GM18867 (cell line): ENCODE measurements around the gene SIX2.

Experiments used
- ATAC-seq: cut with Tn5 transposase; IDR thresholded peaks from one replicate; pipeline ENCODE4 v1.9.1; 2021; ENCODE audit warnings: mild to moderate bottlenecking, moderate library complexity; ENCODE audit not compliant: unreplicated experiment

The SIX2 gene

GRCh38 chr2:45003579-45004551 lies 5.4 kb downstream of the SIX2 start:
- no peak for ATAC-seq

- ATAC-seq = no peak
These were observed 6.6 kb downstream of the SIX2 start for GRCh38 chr2:45002686-45003085.

GRCh38 chr2:45001869-45002385 lies 7.3 kb downstream of the SIX2 start:
- ATAC-seq = no peak

DNA sequence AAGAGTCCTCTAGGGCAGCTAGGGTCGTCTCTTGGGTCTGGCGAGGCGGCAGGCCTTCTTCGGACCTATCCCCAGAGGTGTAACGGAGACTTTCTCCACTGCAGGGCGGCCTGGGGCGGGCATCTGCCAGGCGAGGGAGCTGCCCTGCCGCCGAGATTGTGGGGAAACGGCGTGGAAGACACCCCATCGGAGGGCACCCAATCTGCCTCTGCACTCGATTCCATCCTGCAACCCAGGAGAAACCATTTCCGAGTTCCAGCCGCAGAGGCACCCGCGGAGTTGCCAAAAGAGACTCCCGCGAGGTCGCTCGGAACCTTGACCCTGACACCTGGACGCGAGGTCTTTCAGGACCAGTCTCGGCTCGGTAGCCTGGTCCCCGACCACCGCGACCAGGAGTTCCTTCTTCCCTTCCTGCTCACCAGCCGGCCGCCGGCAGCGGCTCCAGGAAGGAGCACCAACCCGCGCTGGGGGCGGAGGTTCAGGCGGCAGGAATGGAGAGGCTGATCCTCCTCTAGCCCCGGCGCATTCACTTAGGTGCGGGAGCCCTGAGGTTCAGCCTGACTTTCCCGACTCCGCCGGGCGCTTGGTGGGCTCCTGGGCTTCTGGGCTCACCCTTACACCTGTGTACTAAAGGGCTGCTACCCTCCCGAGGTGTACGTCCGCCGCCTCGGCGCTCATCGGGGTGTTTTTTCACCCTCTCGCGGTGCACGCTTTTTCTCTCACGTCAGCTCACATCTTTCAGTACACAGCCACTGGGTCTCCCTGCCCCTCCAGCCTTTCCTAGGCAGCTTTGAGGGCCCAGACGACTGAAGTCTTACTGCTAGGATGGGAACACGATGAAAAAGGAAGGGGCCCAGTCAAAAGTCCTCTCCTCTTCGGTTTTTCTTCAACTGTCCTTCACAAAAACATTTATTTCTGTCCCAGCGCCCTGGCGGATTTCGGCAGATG lies 8.1 kb downstream of the SIX2 start:
- no peak for ATAC-seq

GRCh38 chr2:45000341-45000901 lies 8.8 kb downstream of the SIX2 start:
- ATAC-seq = no peak

DNA sequence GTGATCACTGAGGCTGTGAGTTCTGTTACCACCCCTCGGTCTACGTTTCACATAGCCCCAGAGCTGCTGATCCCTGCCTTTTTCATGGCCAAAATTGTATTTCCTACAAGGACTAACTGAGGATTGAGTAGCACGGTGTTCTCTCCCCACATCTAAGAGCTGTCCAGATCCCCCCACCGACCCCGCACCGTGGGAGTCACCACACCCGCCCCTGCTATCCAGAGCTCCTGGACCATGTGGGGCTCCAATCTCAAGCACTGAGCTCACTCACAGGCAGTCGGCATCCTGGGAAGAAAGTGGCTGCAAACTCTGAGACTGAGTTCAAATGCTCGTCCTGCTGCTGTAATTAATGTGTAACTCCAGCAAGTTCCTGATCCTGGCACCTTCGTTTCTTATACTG lies 9.7 kb downstream of the SIX2 start:
- no peak for ATAC-seq

GRCh38 chr2:44997963-44998362 lies 11.3 kb downstream of the SIX2 start:
- ATAC-seq = no peak

DNA sequence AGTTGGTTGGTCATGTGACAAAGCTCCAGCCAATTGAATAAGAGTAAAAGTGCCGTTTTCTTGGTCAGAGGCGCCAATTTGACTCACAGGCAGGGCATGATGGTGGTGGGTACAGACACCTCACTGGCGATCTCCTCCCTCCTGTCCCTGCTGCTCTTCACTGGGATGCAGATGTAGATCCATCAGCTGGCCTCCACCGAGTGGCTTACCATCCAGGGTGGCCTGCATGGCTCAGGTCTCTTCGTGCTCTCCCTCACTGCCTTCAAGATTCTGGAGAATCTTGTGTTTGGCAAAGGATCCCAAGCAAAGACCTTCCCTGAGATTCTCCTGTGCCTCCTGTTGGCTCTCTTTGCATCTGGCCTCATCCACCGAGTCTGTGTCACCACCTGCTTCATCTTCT lies 12.9 kb downstream of the SIX2 start:
- ATAC-seq = no peak

GRCh38 chr2:44994377-44994776 lies 14.9 kb downstream of the SIX2 start:
- ATAC-seq = no peak

DNA sequence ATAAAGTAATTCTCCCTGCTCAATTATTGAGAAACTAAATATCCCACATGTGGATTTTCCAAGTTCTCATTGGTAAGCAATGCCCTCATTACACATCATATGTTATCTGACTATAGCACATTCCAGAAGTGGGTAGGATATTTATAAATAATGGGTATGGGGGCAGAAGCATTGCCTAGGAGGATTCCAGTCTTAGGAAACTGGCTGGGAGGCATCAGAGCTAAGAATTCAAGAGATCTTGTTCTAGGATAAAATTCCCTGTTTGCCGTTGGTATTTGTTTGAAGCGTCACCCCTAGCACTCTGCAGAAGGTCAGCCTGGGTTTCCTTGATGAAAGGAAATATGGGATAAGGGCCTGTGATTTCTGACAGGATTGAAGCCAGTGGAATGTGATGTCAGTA lies 20.1 kb downstream of the SIX2 start:
- no peak for ATAC-seq

- ATAC-seq = no peak
These were observed 25.2 kb downstream of the SIX2 start for GRCh38 chr2:44983836-44984604.

DNA sequence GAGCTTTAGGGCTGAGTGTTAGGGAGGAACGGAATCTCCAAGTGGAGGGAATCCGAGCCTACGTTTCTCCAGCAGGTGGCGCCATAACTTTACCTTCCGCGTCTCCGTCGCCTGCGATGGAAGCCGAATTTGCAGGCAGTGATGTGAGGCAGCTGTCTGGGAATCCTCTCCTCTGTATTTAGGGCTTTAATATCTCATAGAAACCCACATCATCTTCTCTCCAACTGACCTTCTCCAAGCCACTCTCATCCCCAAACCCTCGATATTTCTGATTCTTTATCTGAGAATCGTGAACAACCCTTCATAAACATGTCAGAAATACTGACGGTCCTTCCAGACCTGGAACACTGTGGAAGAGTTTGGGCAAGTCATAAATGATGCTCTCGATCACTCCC lies 27.5 kb downstream of the SIX2 start:
- no peak for ATAC-seq

DNA sequence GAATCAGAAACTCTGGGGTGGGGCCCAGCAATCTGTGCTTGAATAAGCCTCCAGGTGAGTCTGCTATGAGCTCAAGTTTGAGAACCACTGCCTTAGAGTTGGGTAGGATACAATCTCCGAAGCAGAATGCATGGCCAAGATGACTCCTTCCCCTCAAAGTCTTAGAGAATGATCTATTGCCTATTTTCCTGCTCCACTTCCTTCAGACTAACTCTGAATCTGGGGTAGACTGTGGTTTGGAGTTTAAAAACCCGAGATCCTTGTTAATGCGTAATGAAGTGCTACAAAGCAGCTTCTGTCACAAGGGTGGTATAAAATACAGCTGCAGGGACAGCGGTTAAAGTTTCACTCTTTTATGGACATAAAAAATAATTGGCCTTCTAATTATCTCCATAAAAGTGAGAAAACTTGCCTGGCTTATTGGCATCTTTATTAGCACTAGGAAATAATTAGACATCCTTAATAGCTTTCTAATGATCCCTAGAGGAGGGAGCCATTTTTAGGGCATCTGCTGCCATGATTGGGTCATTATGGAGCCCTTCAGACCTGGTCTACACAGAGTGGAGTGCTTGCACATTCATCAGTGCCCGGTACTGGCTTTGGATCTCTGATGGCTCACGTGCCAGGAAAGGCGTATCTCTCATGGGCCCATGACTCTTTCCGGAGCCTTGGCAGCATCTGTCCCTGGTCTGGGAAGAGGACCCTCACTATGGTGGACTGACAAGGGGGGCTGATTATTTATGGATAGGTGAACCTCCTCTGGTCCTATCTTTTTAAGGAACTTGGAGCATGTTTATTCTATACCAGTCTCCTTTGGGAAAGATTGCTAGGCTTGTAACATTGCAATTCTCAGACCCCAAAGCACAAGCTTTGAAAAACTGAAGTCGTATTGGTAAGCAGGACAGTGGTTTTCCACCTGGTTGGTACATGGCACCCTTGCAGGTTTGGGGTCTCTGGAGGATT lies 28.2 kb downstream of the SIX2 start:
- no peak for ATAC-seq

GRCh38 chr2:44979581-44979980 lies 29.7 kb downstream of the SIX2 start:
- ATAC-seq = no peak

DNA sequence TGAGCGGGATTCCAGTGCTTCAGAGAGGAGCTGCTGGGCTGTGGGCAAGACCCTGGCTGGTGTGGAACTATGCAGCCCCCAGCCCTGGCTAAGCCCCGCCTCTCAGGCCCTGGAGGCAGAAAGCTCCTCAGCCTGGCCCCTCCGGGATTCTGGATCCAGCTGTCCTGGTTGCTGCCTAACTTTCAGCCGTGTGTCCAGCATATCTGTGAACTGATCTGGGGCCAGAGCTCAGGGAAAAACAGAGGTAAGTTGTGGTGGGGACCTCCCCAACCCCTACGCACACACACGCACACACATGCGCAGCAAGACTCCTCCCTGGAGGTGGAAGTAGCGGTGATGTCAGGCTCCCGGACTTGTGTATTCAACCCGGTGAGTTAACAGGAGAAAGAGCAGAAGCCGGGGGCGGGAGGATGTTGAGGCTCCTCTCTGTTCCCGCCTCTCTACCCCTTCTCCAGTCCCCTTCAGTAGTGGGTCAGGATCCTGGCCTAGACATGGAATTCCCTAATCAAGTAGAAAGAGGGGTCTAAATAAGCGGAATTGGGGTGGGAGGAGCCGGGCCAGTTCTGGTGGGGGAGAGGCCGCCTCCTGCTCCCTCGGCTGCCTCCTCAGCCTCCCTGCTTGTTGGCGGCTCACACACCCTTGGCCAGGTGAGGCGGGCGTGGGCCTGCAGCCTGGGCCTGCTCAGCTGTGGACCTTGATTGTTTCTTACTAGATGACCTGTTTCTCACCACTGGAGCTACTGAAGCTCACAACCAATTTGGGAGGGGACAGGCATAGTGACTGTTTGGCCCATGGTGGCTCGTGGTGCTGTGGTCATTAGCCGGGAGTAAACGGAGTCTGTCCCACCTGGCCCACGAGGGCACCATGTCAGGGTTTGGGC lies 33.4 kb downstream of the SIX2 start:
- no peak for ATAC-seq

DNA sequence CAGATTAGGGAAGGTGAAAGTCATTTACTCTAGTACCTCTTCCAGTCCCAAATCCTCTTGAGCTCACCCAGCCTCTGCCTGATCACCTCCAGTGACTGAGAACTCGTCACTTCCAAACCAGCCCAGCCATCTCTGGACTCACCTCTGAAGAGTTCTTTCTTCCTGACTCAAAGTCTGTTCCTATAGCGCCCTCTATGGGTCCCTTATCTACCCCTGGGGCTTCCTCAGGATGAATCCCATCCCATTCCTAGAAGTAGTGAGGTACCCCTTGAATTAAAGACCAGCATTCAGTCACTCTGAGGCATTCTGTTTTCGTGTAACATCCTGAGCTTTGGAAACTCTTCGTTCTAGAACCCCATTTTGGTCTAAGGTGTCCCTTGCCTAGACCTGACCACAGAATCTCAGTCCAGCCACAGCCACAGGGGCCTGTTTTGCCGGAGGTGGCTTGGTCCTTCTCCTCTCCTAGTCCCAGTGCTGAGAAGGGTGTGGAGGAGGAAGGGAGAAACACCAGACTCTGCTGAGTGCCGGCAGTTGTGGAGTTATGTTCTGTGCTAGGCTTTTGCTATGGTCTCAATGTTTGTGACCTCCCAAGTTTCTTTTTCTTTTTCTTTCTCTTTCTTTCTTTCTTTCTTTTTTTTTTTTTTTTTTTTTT lies 35.1 kb downstream of the SIX2 start:
- ATAC-seq = no peak

GRCh38 chr2:44972771-44973535 lies 36.3 kb downstream of the SIX2 start:
- no peak for ATAC-seq
